Right lobe of liver (tissue), 4 donors: ENCODE measurements around the gene PLCB1.
A peak's percentile ranks its signal among the peaks of the same experiment; 100 is the strongest.

ENCODE experiments used
- CTCF ChIP-seq, 4 donors: fragments of 200-600 bp in 3 of 4; fragments of 450-650 bp in 1 of 4; IDR thresholded peaks; one replicate each; pipeline versions ENCODE4 v1.5.1 to v1.8.0; 2016 to 2022; ENCODE audit warnings: antibody characterized with exemption in 4 of 4, mild to moderate bottlenecking in 2 of 4
- POLR2A ChIP-seq: fragments of 450-650 bp; IDR thresholded peaks from one replicate; pipeline ENCODE4 v1.6.1; 2017; ENCODE audit warnings: antibody characterized with exemption, mild to moderate bottlenecking
- donor health status: DM: no; HTN: no; CAD: no.
- donor health status: DM: no; HTN: no; CAD: no.
- donor health status: DM: no; HTN: yes; CAD: no.

GRCh38 chr20:8535403-8536261 is 403.6 kb downstream of the PLCB1 start:
- peak in 3 of 4 donors; percentile 33 to 44 (median 38) for TF ChIP-seq CTCF (IDR thresholded peaks at IDR 0.05)
- TF ChIP-seq POLR2A: no peak
